Muscle of arm (tissue), 14 donors: Measurements from ENCODE around the gene ZNF513. TPM values are rescaled to one million over a fixed set of nuclear protein-coding genes. Genes with fewer than 3 reads are reported as not detected.
A peak's percentile ranks its signal among the peaks of the same experiment; 100 is the strongest.
"Not testable (repeated sequence)": the region's sequence is repeated elsewhere in the genome, so short reads cannot be mapped to it uniquely, and the experiment has no call there.

Experiments
- DNase-seq: peaks from one replicate; pipeline ENCODE4 v3.0.0-alpha.2; 2013
- long read RNA-seq, 11 donors: transcript quantifications; one replicate each; lab custom pipeline, GENCODE V29; 2026
- polyA plus RNA-seq, 12 donors: library from polyadenylated mRNA; unstranded; fragments of 120-200 nt; gene quantifications; one replicate each; pipeline ENCODE4 v1.2.1, GENCODE V29; 2013; ENCODE audit not compliant: insufficient read length in 12 of 12

Gene ZNF513, protein sequence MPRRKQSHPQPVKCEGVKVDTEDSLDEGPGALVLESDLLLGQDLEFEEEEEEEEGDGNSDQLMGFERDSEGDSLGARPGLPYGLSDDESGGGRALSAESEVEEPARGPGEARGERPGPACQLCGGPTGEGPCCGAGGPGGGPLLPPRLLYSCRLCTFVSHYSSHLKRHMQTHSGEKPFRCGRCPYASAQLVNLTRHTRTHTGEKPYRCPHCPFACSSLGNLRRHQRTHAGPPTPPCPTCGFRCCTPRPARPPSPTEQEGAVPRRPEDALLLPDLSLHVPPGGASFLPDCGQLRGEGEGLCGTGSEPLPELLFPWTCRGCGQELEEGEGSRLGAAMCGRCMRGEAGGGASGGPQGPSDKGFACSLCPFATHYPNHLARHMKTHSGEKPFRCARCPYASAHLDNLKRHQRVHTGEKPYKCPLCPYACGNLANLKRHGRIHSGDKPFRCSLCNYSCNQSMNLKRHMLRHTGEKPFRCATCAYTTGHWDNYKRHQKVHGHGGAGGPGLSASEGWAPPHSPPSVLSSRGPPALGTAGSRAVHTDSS
- polyA plus RNA-seq, result 10 to 100 TPM in 9 of 12 donors, 1 to 10 TPM in 2, not detected in 1; 9.1 to 20.0 (median 11.6) TPM
- long read RNA-seq, donor 1, partial matches to known transcripts, result 12 of 15 reads
- long read RNA-seq, donor 1, other reads (novel, unspliced or antisense), result 0 of 15 reads
- long read RNA-seq, donor 2, partial matches to known transcripts, result 0 of 1 reads
- long read RNA-seq, donor 2, other reads (novel, unspliced or antisense), result 0 of 1 reads
- long read RNA-seq, donor 3, partial matches to known transcripts, result 0 of 1 reads
- long read RNA-seq, donor 3, other reads (novel, unspliced or antisense), result 0 of 1 reads
- long read RNA-seq, donor 4, partial matches to known transcripts, result 0 of 1 reads
- long read RNA-seq, donor 4, other reads (novel, unspliced or antisense), result 0 of 1 reads
- long read RNA-seq, donor 5, partial matches to known transcripts, result 0 of 4 reads
- long read RNA-seq, donor 5, other reads (novel, unspliced or antisense), result 0 of 4 reads
- long read RNA-seq, donor 6, partial matches to known transcripts, result 0 of 1 reads
- long read RNA-seq, donor 6, other reads (novel, unspliced or antisense), result 0 of 1 reads
- long read RNA-seq, donor 7, result 0 reads
- long read RNA-seq, donor 8, partial matches to known transcripts, result 0 of 5 reads
- long read RNA-seq, donor 8, other reads (novel, unspliced or antisense), result 0 of 5 reads
- long read RNA-seq, donor 9, result 0 reads
- long read RNA-seq, donor 10, partial matches to known transcripts, result 0 of 3 reads
- long read RNA-seq, donor 10, other reads (novel, unspliced or antisense), result 0 of 3 reads
- long read RNA-seq, donor 11, partial matches to known transcripts, result 7 of 9 reads
- long read RNA-seq, donor 11, other reads (novel, unspliced or antisense), result 0 of 9 reads

DNA sequence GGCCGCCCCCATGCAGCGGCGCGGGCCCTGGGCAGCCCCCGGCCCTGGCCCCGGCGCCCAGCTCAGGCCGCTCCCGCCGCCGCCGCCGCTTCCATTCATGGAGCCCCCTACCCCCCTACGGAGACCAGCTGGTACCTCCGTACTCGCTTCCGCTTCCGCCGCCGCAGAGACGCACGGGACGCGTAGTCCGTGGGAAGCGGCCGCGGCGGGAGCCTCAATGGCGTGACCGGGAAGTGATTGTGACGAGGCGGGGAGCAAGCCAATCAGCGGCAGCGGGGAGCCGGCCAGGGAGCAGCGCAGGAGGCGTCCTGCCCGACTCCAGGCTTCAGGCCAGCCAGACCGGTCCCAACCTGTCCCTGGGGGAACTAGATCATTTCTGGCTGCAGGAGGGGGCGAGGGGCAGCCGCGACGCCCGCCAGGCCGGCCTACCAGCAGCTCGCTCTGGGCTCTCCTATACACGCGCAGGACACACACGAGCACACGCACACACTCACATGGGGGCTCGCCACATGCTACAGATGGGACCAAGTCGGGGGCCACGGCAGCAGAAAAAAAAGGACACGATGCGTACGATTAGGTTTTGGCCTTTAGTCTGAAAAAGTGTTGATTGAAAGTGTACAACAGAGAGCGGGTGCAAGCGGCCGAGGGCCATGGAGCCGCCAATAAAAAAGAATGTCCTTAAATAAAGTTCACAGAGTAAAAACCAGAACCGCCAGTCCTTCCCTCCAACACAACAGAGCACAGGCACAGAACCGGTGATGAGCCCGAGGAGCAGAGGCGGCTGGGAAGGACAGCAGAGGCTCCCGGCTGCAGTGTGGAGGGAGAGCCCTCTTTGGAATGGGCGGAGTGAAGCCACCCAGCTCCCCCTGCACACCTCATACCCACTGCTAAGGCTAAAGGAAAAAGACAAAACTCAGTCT is at the start of gene ZNF513:
ZNF513 (minus strand) TSS at position 109 of the 920 bp plus-strand sequence. CDS start 208 bp downstream, outside the sequence.
- DNase-seq, result peak; percentile 94

DNA sequence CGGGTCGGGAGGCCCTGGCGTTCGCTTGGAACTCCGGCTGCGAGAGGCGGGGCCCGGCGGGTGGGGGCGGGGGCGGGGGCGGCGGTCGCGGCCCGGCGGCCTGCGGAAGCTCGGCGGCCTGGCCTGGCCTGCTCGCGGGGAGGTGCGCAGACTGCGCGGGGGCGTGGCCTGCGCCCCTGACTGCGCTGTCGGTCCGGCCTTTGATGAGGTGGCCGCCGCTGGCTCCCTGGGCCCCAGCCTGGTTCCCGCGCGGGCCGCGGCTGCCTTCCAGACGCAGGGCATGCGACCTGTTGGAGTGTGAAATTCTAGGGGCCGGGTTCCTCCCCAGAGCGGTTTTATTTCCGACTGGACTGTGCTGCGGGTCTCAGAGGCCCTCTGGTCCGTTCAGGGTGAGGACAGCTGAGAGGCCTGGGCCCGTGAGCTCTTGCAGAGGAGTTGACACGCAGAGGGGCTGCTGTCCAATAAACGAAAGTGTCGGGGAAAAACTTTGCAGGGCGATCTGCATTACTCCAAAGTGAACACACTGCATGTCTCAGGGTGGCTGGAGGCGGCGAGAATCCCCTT is 48.5 kb upstream of the ZNF513 start:
- DNase-seq, result peak; percentile 79

DNA sequence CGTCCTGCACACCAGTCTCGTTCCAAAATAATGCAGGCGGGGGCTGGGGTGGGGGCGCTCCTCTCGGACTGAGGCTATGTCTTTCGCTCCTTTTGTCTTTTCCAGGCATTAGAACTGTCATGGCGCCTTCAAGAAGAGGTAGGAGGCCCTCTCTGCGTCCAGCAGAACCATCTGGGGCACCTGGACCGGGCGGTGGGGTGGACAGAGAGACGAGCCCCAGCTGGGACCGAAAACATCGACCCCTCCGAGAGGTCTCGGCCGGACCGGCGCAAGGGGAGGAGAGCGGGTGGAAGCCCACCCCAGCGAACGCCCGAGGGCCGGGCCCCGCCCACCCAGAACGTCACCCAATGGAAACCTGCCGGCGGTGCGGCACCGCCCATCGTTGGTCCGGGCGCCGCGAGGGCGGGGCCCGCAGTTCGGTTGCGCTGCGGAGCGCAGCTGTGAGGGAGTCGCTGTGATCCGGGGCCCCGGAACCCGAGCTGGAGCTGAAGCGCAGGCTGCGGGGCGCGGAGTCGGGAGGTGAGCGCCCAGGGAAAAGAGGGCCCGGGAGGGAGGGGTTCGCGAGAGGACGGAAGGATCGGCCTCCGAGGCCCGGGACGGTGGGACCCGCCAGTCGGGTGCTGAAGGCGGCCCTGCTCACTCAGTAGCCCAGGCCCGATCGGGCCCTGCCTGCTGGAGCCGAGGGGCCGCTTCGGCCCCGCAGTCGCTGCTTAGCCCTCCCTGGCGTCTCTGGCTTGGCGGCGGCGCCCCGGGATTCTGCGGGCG is 47.9 kb upstream of the ZNF513 start, which contains the start of gene NRBP1:
NRBP1 (plus strand) TSS at position 419 of the 765 bp plus-strand sequence. CDS start 4,643 bp downstream, outside the sequence.
- DNase-seq, result peak; percentile 97

DNA sequence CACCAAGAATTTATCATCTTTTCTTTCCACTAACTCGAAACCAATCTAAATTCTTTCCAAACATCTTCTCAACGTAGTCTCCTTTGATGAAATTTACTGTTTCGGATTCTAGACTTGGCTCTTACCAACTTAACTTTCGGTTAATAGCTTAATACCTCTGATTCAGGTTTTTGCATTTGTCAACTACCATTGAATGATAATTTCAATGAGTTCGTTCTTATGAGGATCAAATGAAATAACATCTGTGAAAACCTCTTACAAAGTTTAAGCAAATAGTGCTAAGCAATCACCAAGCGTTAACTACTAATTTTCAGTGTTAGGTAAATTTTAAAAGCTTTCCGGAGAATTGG is 47.3 kb upstream of the ZNF513 start:
- DNase-seq, result no peak

DNA sequence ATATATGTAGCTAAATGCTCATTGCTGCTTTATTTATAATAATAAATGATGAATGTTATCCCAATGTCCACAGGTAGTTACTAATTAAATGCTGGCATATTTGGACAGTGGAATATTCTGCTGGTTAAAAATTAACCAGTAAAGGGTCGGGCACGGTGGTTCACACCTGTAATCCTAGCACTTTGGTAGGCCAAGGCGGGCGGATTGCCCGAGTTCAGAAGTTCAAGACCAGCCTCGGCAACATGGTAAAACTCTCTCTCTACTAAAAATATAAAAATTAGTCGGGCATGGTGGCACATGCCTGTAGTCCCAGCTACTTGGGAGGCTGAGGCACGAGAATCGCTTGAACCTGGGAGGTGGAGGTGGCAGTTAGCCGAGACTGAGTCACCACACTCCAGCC is 44.5 kb upstream of the ZNF513 start:
- not testable (repeated sequence) for DNase-seq

DNA sequence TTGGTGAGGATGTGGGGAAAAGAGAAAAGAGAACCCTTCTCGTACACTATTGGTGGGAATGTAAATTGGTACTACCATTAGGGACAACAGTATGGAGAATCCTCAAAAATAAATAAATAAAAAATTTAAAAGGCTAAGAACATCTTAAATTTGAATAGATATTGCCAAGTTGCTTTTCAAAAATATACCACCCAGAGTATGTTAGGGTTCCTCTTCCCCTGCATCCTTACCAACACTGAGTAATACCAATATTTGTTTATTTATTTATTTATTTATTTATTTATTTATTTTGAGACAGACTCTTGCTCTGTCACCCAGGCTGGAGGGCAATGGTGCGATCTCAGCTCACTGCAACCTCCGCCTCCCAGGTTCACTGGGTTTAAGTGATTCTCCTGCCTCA is 42.4 kb upstream of the ZNF513 start:
- DNase-seq, result no peak

DNA sequence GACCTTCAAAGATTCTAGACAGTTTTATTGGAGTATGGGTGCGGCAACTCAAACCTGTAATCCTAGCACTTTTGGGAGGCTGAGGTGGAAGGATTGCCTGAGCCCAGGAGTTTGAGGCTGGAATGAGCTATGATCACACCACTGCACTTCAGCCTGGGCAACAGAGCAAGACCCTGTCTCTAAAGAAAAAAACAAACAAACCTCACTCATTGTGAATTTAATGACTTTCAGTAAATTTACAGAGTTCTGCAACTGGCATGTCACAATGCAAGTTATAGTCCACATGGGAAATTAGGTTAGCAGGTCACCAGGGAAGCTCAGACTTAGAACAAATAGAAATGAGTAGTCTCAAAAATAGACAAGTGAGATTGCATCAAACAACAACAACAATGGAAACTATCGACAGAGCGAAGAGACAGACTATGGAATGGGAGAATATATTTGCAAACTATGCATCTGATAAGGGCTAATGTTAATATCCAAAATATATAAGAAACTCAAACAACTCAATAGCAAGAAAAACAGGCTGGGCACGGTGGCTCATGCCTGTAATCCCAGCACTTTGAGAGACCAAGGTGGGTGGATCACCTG is 41.2 kb upstream of the ZNF513 start:
- no peak for DNase-seq

DNA sequence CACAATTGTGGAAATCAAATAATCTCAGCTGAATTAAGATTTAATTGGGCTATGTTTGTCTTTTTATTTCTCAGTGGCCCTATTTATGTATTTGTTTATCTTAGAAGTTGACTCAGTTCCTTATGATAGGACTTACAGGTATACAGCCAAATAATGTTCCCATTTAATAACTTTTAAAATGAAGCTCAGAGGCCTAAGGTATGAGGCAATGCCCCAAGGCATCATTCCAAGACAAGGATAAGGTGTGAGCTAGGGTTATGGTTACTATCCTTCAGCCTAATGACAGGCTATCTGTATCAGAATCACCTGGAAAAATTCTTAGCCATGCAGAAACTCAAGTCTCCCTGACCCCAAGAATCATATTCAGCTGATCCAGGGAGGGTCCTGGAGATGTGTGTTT is 40.5 kb upstream of the ZNF513 start:
- no peak for DNase-seq

DNA sequence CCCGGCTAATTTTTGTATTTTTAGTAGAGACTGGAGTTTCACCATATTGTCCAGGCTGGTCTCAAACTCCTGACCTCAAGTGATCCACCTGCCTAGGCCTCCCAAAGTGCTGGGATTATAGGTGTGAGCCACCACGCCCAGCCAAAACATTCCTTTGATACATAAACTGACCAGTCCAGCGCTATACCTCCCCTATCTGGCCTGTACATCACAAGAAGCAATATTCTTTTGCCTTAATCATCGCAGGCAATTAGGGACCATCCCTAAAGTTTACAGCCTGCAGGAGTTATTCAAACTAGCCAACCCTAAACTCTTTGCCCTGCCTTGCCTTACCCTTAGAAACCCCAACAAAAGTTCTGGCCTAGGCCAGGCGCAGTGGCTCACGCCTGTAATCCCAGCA is 35.6 kb upstream of the ZNF513 start:
- no peak for DNase-seq

DNA sequence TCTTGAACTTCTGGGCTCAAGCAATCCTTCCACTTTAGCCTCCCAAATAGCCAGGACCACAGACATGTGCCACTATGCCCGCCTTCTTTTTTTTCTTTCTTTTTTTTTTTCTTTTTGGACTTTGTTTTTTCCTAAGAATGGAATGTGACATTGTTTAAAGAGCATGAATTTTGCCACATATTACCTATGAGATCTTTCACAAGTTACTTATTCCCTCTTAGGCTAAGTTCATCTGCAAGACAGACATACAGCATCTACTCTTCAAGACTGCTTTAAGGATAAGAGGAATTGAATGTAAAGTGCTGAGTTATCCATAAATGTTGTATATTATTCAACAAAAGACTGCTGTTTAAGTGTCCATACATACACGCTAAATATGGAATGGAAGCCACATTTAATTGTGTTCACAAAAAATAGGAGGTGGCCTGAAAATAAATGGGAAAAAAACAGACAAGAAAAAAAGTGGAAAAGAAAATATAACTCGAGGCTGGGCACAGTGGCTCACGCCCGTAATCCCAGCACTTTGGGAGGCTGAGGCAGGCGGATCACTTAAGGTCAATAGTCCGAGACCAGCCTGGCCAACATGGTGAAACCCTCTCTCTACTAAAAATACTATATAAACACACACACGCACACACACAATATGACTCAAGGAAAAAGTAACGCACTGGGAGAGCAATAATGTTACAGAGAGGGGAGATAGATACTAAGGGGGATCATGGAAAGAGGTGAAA is 32.1 kb upstream of the ZNF513 start:
- no peak for DNase-seq

DNA sequence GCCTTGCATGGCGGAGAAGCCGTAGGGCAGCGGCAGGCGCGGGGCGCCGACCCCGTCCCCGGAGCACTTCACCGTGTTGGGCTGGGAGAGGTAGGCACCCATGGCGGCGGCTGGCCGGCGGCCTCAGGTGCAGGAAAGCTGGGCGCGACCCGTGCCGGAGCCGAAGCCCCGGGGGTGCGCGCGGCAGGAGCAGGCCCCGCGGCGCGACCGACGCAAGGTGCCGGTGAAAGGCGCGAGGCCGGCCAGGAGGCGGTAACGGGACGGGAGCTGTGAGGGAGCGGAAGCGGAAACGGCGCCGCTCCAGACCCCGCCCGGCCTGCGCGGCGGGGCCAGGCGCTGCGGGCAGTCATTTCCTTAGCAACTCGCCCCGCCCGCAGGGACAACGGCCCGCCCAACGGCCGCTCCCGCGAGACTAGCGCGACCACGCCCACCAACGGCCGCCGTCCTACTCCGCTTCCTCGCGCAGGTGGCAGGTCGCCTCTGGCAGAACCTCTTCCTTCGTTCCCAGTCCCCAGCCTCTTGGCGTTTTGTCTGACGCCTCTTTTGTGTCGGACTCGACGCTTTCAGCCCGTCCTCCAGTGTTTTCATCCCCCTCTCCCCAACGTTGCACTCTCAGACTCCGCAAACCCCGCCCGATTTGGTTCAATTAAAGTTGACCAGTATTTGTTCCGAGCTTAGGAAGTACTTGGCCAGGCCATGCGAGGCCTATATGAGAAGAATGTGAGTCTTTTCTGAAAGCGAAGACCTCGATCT is 29.0 kb upstream of the ZNF513 start, which contains the start of gene PPM1G:
PPM1G (minus strand) TSS at position 271 of the 753 bp plus-strand sequence; CDS start at position 102, 169 bp downstream.
- DNase-seq, result peak; percentile 95

DNA sequence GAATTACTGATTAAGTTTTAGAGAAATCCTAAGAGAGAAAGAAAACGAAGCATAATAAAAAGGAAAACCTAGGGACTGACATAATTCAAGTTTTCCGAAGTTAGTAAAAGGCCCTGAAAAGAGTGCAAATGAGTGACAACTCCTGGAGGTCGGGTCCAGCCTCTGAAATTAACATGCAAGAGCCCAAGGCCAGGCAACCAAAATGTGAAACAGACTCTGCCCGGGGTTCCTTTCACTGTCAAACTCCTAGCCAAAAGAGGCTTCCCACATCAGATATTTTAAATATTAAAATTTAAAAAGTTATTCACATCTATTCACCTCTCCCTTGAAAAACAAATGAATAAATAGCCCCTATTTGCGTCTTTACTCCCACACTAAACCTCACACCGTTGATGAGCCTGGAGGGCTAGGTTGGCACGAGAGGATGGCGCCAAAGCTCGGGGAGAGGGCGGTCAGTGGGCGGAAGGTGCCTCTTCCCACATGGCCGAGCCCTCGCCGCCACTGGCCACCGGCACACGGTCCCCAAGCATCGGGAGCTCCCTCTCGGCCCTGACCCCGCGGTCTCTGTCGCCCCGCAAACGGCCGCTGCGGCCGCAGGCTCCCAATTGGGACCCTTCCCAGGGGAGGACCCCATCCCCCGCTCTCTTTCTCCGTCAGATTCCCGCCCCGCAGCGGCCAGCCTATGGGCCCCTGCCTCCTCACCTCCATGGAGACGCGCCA is 28.2 kb upstream of the ZNF513 start:
- DNase-seq, result peak; percentile 19

DNA sequence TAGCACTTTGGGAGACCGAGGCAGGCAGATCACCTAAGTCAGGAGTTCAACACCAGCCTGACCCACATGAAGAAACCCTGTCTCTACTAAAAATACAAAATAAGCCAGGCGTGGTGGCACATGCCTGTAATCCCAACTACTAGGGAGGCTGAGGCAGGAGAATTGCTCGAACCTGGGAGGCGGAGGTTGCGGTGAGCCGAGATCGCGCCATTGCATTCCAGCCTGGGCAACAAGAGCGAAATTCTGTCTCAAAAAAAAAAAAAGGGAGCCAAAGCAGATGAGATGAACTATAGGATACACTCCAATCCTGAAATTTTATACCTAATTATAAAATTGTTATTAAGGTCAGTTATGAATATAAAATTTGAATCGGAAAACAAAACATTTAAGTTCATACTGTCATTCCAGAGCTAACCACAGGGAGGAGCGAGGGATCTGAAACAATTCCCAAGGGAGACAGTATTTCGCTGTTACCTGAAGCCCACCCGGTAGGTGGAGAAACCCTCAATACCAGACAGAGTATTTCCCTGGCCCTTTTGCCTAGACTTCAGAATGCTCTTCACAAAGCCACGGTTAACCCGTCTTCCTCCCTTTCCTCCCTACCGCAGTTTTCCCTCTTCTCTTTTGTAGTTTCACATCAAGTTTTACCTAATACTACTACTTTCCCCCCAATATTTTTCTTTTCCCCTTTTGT is 27.4 kb upstream of the ZNF513 start:
- DNase-seq, result peak; percentile 13

DNA sequence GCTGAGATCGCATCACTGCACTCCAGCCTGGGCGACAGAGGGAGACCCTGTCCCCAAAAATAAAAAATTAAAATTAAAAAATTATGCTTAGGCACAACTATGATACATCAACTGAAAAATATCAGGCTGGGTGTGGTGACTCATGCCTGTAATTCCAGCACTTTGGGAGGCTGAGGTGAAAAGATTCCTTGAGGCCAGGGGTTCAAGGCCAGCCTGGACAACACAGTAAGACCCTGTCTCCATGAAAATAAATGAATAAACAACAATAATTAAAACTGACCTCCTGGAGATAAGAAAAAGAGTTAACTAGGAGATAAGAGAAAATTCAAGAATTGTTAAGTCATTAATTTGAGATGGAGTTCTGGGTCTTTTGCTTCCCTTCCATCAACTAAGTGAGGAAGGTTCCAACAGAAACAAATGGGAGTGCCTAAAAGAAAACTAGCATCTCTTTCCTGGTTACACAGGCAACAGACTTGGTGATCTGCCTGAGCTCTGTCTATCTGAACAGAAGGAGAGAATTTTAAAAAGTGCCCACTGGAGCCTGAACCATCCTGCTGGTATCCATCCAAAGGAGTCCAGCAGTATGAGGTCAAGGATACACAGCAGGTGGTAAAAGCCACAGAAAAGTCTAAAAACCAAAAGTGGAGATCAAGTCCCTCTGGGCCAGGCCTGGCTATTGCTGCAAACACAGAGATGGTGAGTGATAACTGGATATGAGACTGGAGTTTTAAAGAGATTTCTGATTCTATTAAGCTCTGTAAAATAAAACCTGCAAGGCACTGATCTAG is 20.0 kb upstream of the ZNF513 start:
- no peak for DNase-seq

DNA sequence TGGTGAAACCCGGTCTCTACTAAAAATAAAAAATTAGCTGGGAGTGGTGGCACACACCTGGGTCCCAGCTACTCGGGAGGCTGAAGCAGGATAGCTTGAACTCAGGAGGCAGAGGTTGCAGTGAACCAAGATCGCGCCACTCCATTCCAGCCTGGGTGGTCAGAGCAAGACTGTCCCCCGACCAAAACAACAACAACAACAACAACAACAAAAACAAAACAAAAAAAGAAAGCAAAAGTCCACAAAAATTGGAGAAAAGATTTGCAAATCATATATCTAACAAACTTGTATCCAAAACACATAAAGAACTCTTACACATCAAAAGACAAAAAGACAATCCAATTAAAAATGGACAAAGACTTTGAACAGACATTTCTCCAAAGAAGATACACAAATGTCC is 18.4 kb upstream of the ZNF513 start:
- DNase-seq, result no peak
